Tibial nerve (tissue), 3 donors: ENCODE results near the gene SEMA3F.

Source experiments
- CTCF ChIP-seq, 5 experiments: fragments of 200-600 bp in 3 of 5; fragments of 450-650 bp in 2 of 5; sonication (generic) in 3 of 5; IDR thresholded peaks; one replicate each; pipeline ENCODE4 v1.5.1; 2016 to 2019; ENCODE audit warnings: antibody characterized with exemption in 5 of 5, mild to moderate bottlenecking in 3 of 5, moderate library complexity in 2 of 5
- POLR2A ChIP-seq, 2 donors: fragments of 450-650 bp; IDR thresholded peaks; one replicate each; pipeline ENCODE4 v1.6.1; 2017; ENCODE audit warnings: antibody characterized with exemption in 2 of 2, mild to moderate bottlenecking in 2 of 2, moderate library complexity in 2 of 2

- TF ChIP-seq CTCF (IDR thresholded peaks at IDR 0.05) (no peak), POLR2A (IDR thresholded peaks at IDR 0.05) (no peak)
These were observed 56.8 kb downstream of the SEMA3F start for GRCh38 chr3:50211930-50212329.
